HCT116 (cell line): ENCODE data around the gene TMEM120A. TPM values are rescaled to one million over a fixed set of nuclear protein-coding genes. Genes with fewer than 3 reads are reported as not detected.

Experiments used
- ATAC-seq: fragments of 200-7000 bp; cut with Tn5 transposase; 2 replicates; pipeline ENCODE4 v1.9.1; 2020; ENCODE audit warnings: mild to moderate bottlenecking, moderate library complexity
- BruUV-seq: library from RNA; stranded (reverse); fragments of 400-500 nt; replicated peaks from 2 replicates; lab custom pipeline; 2021; lab: Mats Ljungman, UMichigan
- CTCF ChIA-PET: fragments of 300-600 bp; sonication (Branson Sonifier 250); formaldehyde crosslinking; loops from one replicate; lab custom pipeline; 2021; ENCODE audit warnings: antibody characterized with exemption; lab: Charles Lee
- POLR2A ChIA-PET: fragments of 300-600, 350-600 bp; sonication (Branson Sonifier 250); formaldehyde crosslinking; loops from one replicate; lab custom pipeline; 2021; ENCODE audit warnings: antibody characterized with exemption; lab: Charles Lee
- RAD21 ChIA-PET, 2 experiments: fragments of 300-600 bp; sonication (Branson Sonifier 250); formaldehyde crosslinking; loops; one replicate each; lab custom pipeline; 2023; ENCODE audit warnings: low total read pairs in 2 of 2; ENCODE audit not compliant: uncharacterized antibody in 2 of 2, unreplicated experiment in 2 of 2, low non-redundant PET in 1 of 2; lab: Charles Lee
- DNase-seq: peaks from one replicate; pipeline ENCODE4 v3.0.0-alpha.2; 2010; ENCODE audit warnings: low read depth, low spot score
- H2AFZ ChIP-seq: fragments of 200-600 bp; shearing (Covaris generic), sonication (generic); 2 replicates; pipeline ENCODE4 v1.6.1; 2017; ENCODE audit warnings: low read depth, mixed run types, mixed read lengths, antibody characterized with exemption, low read length; ENCODE audit not compliant: poor library complexity, severe bottlenecking
- H3K27ac ChIP-seq: 2 replicates; pipeline ENCODE4 v1.5.1; 2012; ENCODE audit warnings: low read depth, low read length
- H3K27me3 ChIP-seq: fragments of 200-600 bp; sonication (generic); 2 replicates; pipeline ENCODE4 v1.6.1; 2016; ENCODE audit warnings: mixed run types, low read length, mixed read lengths; ENCODE audit not compliant: insufficient read depth
- H3K36me3 ChIP-seq, 2 experiments: fragments of 200-500 bp in 1 of 2; fragments of 200-600 bp in 1 of 2; sonication (Bioruptor generic) in 1 of 2; sonication (generic) in 1 of 2; 2 replicates each; pipeline versions ENCODE4 v1.5.1 to v1.6.1; 2014 to 2016; ENCODE audit warnings: low read length in 2 of 2, inconsistent platforms in 1 of 2, mixed read lengths in 1 of 2, mixed run types in 1 of 2; ENCODE audit not compliant: insufficient read depth in 2 of 2, control insufficient read depth in 1 of 2
- H3K4me1 ChIP-seq, 2 experiments: fragments of 200-600 bp in 1 of 2; sonication (generic) in 1 of 2; 2 replicates each; pipeline versions ENCODE4 v1.5.1 to v1.6.1; 2012 to 2017; ENCODE audit warnings: low read length in 2 of 2, inconsistent platforms in 1 of 2, mild to moderate bottlenecking in 1 of 2, mixed read lengths in 1 of 2, mixed run types in 1 of 2, moderate library complexity in 1 of 2; ENCODE audit not compliant: insufficient read depth in 2 of 2, control insufficient read depth in 1 of 2
- H3K4me2 ChIP-seq: fragments of 200-600 bp; sonication (generic); 2 replicates; pipeline ENCODE4 v1.6.1; 2017; ENCODE audit warnings: mixed run types, low read length, mixed read lengths
- H3K4me3 ChIP-seq, 2 experiments: fragments of 200-600 bp in 1 of 2; sonication (generic) in 1 of 2; replicated peaks in 1 of 2; 2 replicates each; pipeline ENCODE4 v1.5.1; 2011 to 2016; ENCODE audit warnings: low read length in 2 of 2, control low read depth in 1 of 2, low read depth in 1 of 2, mild to moderate bottlenecking in 1 of 2, mixed read lengths in 1 of 2, mixed run types in 1 of 2
- H3K79me2 ChIP-seq: fragments of 200-600 bp; sonication (generic); 2 replicates; pipeline ENCODE4 v1.6.1; 2017; ENCODE audit warnings: mild to moderate bottlenecking, mixed run types, low read length, moderate library complexity, mixed read lengths; ENCODE audit not compliant: insufficient read depth
- H3K9ac ChIP-seq: fragments of 200-600 bp; sonication (generic); 2 replicates; pipeline ENCODE4 v1.6.1; 2016; ENCODE audit warnings: low read length, mixed read lengths
- H3K9me2 ChIP-seq: fragments of 200-600 bp; sonication (generic), shearing (Covaris generic); 2 replicates; pipeline ENCODE4 v1.6.1; 2017; ENCODE audit warnings: mixed run types, mild to moderate bottlenecking, moderate library complexity; ENCODE audit not compliant: insufficient read depth
- H3K9me3 ChIP-seq, 2 experiments: fragments of 200-500 bp in 1 of 2; fragments of 200-600 bp in 1 of 2; sonication (Bioruptor generic) in 1 of 2; sonication (generic) in 1 of 2; 2 replicates each; pipeline ENCODE4 v1.6.1; 2014 to 2017; ENCODE audit warnings: low read length in 2 of 2, mixed read lengths in 2 of 2, inconsistent platforms in 1 of 2, low read depth in 1 of 2, mild to moderate bottlenecking in 1 of 2, mixed run types in 1 of 2, moderate library complexity in 1 of 2; ENCODE audit not compliant: control insufficient read depth in 1 of 2, insufficient read depth in 1 of 2
- H4K20me1 ChIP-seq: fragments of 200-600 bp; sonication (generic), shearing (Covaris generic); 2 replicates; pipeline ENCODE4 v1.6.1; 2017; ENCODE audit warnings: mixed run types, mild to moderate bottlenecking, moderate library complexity; ENCODE audit not compliant: insufficient read depth
- CBX3 ChIP-seq: IDR thresholded peaks from 2 replicates; pipeline ENCODE4 v1.6.1; 2012; ENCODE audit warnings: low read depth
- CTCF ChIP-seq, 3 experiments: fragments of 200-600 bp in 1 of 3; sonication (generic) in 1 of 3; IDR thresholded peaks in 2 of 3; conservative IDR thresholded peaks in 1 of 3; 2 replicates each; pipeline ENCODE4 v1.5.1; 2012 to 2017; ENCODE audit warnings: low read depth in 2 of 3, low read length in 2 of 3, antibody characterized with exemption in 1 of 3, borderline replicate concordance in 1 of 3, control low read depth in 1 of 3, mild to moderate bottlenecking in 1 of 3, mixed read lengths in 1 of 3, mixed run types in 1 of 3, moderate library complexity in 1 of 3; ENCODE audit not compliant: insufficient read depth in 1 of 3
- ELF1 ChIP-seq: IDR thresholded peaks from 2 replicates; pipeline ENCODE4 v1.6.1; 2012; ENCODE audit warnings: low read depth, borderline replicate concordance
- EZH2 ChIP-seq: fragments of 200-600 bp; sonication (generic); IDR thresholded peaks from 2 replicates; pipeline ENCODE4 v1.6.1; 2017; ENCODE audit warnings: antibody characterized with exemption, mixed run types
- EZH2phosphoT487 ChIP-seq: fragments of 200-600 bp; IDR thresholded peaks from 2 replicates; pipeline ENCODE4 v1.6.1; 2018; ENCODE audit warnings: antibody characterized with exemption, borderline replicate concordance
- FOSL1 ChIP-seq: IDR thresholded peaks from 2 replicates; pipeline ENCODE4 v1.6.1; 2012; ENCODE audit warnings: low read depth
- JUND ChIP-seq: IDR thresholded peaks from 2 replicates; pipeline ENCODE4 v1.6.1; 2012
- POLR2A ChIP-seq: IDR thresholded peaks from 2 replicates; pipeline ENCODE4 v1.7.0; 2011; ENCODE audit warnings: borderline replicate concordance; ENCODE audit not compliant: insufficient read depth, insufficient read length; ENCODE audit errors: extremely low read depth
- POLR2AphosphoS5 ChIP-seq: IDR thresholded peaks from 2 replicates; pipeline ENCODE4 v1.6.1; 2011; ENCODE audit warnings: mild to moderate bottlenecking, low read depth, low read length, moderate library complexity
- RAD21 ChIP-seq: IDR thresholded peaks from 2 replicates; pipeline ENCODE4 v1.6.1; 2012; ENCODE audit warnings: low read depth, mild to moderate bottlenecking
- REST ChIP-seq: IDR thresholded peaks from 2 replicates; pipeline ENCODE4 v1.6.1; 2012; ENCODE audit warnings: low read depth
- SP1 ChIP-seq: IDR thresholded peaks from 2 replicates; pipeline ENCODE4 v1.6.1; 2012; ENCODE audit warnings: low read depth
- SRF ChIP-seq: IDR thresholded peaks from 2 replicates; pipeline ENCODE4 v1.6.1; 2012; ENCODE audit warnings: low read depth
- TCF7L2 ChIP-seq: IDR thresholded peaks from 2 replicates; pipeline ENCODE4 v1.7.0; 2011; ENCODE audit warnings: borderline replicate concordance, inconsistent platforms; ENCODE audit not compliant: insufficient read depth, insufficient read length; ENCODE audit errors: extremely low read depth
- YY1 ChIP-seq: IDR thresholded peaks from 2 replicates; pipeline ENCODE4 v1.6.1; 2011; ENCODE audit warnings: low read length, low read depth, moderate library complexity, mild to moderate bottlenecking; ENCODE audit not compliant: insufficient replicate concordance; ENCODE audit errors: extremely low read depth
- intact Hi-C: fragments of 100-400 bp; cut with micrococcal nuclease; formaldehyde crosslinking; loops from 2 replicates; pipeline ENCODE4 v1.10.0; 2022
- total RNA-seq: library from RNA; stranded (reverse); gene quantifications from one replicate; pipeline ENCODE4 v1.2.1, GENCODE V29; 2021; ENCODE audit not compliant: unreplicated experiment
- TF ChIP-seq, protein P1 (sequence below): IDR thresholded peaks from 2 replicates; pipeline ENCODE4 v1.6.1; 2012

Gene TMEM120A
- total RNA-seq, 1 experiment from 2014 or later = 25.9 TPM

DNA sequence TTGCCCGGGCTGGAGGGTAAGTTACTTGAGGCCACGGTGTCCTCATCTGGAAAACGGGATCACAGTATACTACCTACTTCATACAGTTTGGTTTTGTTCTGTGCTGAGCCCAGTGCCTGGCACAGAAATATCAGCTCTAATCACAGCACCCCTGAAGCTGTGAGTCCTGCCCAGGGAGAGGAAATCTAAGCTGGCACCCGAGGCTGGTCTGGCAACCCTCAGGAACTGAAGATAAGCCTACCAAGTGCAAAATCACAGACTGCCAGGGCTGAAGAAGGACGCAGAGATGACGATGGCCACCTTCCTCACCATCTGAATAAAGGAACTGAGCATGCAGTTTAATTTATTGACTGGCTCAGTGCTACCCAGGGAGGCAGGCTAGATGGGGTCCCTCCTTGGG is 7.7 kb upstream of the TMEM120A start (continued):
- no peak for TF ChIP-seq CTCF (IDR thresholded peaks at IDR 0.05 in 2 of 3, conservative IDR thresholded peaks at IDR 0.05 in 1 of 3; ENCODE audit: borderline replicate concordance in 1 of 3, insufficient read depth in 1 of 3, low read depth in 2 of 3, low read length in 2 of 3)
- TF ChIP-seq CBX3 = no peak
- TF ChIP-seq TCF7L2 = no peak
- no peak for TF ChIP-seq JUND
- TF ChIP-seq, protein P1, sequence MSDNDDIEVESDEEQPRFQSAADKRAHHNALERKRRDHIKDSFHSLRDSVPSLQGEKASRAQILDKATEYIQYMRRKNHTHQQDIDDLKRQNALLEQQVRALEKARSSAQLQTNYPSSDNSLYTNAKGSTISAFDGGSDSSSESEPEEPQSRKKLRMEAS = no peak
- TF ChIP-seq, all 23 proteins: peak for 0

- no peak for DNase-seq
- CTCF ChIA-PET = no interaction called here
- TF ChIP-seq RAD21 (no peak), POLR2A (no peak), EZH2phosphoT487 (no peak), EZH2 (no peak), SRF (no peak), SP1 (no peak), CTCF (IDR thresholded peaks at IDR 0.05 in 2 of 3, conservative IDR thresholded peaks at IDR 0.05 in 1 of 3; ENCODE audit: borderline replicate concordance in 1 of 3, insufficient read depth in 1 of 3, low read depth in 2 of 3, low read length in 2 of 3) (no peak), YY1 (no peak), REST (no peak), ELF1 (no peak), FOSL1 (no peak), TCF7L2 (no peak), POLR2AphosphoS5 (no peak), JUND (no peak)
- TF ChIP-seq, protein P1 = no peak
Measured at GRCh38 chr7:76000566-76000965, 6.2 kb upstream of the TMEM120A start.

More at GRCh38 chr7:76000566-76000965, 6.2 kb upstream of the TMEM120A start:
- no peaks in the 10 kb centered on the region for H3K27me3 ChIP-seq
- no peak overlapping the region for H3K4me3 ChIP-seq
- no peak overlapping the region for H3K4me2 ChIP-seq
- no peak for ATAC-seq
- no peaks in the 10 kb centered on the region for H3K4me1 ChIP-seq
- H4K20me1 ChIP-seq = no peaks in the 10 kb centered on the region
- no peaks in the 10 kb centered on the region for H3K9me3 ChIP-seq
- ChIA-PET POLR2A (no interaction called here), RAD21 (no interaction called here)
- no peak overlapping the region for H3K27ac ChIP-seq
- no peak overlapping the region for H2AFZ ChIP-seq
- no peaks in the 10 kb centered on the region for H3K9me2 ChIP-seq
- BruUV-seq = no TSS peak
- no peaks in the 10 kb centered on the region for H3K79me2 ChIP-seq
- H3K9ac ChIP-seq = no peak overlapping the region
- intact Hi-C loops = no loop called here
- H3K36me3 ChIP-seq = no peaks in the 10 kb centered on the region; a peak in 1 of 4 replicates
